Measurements from ENCODE around the gene YJU2. TPM values are rescaled to one million over a fixed set of nuclear protein-coding genes. Genes with fewer than 3 reads are reported as not detected.

YJU2 gene
- total and polyA plus RNA-seq, 2 of the 13 experiments (the other 11 are each of a cell fraction or from before 2014, with no cell fraction given) = 9.3 to 17.9 TPM

- H3K27ac ChIP-seq (ENCODE audit: extremely low read length, insufficient read depth, low read length) = no peak overlapping the region
- WGBS (ENCODE audit: low lambda C conversion rate) = 43% methylated on average over 7 of the region's 8 CpGs
- H2AFZ ChIP-seq (ENCODE audit: low read length) = no peak overlapping the region
- H3K9me3 ChIP-seq (ENCODE audit: low read length) = no peaks in the 10 kb centered on the region
- ChIA-PET POLR2A (interaction anchor here (1.1 to 3.1 kb wide), 2 partner anchors 11 to 44 kb away, joined by 3 to 19 read pairs; partner anchors contain the start of gene MPND), CTCF (ENCODE audit: low intra/inter-chr PET ratio, low total read pairs) (no interaction called here)
- no peak overlapping the region for H3K4me3 ChIP-seq (replicated peaks in 1 of 3; ENCODE audit: insufficient read depth in 1 of 3, low read depth in 2 of 3, low read length in 3 of 3)
- no peak for FAIRE-seq
- TF ChIP-seq ESRRA (CRISPR knock-in tag; IDR thresholded peaks at IDR 0.05; ENCODE audit: low read depth) (peak; percentile 60; the same call in 1 of the 2 replicates), ZNF333 (CRISPR knock-in tag; IDR thresholded peaks at IDR 0.05; ENCODE audit: borderline replicate concordance) (no peak), NCOR1 (IDR thresholded peaks at IDR 0.05; ENCODE audit: borderline replicate concordance, low read length) (no peak), ZNF75D (CRISPR knock-in tag; IDR thresholded peaks at IDR 0.05; ENCODE audit: borderline replicate concordance) (no peak), ZNF629 (CRISPR knock-in tag; conservative IDR thresholded peaks at IDR 0.05) (peak; percentile 93), ZNF256 (CRISPR knock-in tag; conservative IDR thresholded peaks at IDR 0.05) (no peak), ZFX (CRISPR knock-in tag; IDR thresholded peaks at IDR 0.05; ENCODE audit: low read depth) (no peak), ZNF709 (CRISPR knock-in tag; IDR thresholded peaks at IDR 0.05) (no peak), ZNF235 (CRISPR knock-in tag; IDR thresholded peaks at IDR 0.05; ENCODE audit: borderline replicate concordance) (no peak), ZFP62 (CRISPR knock-in tag; IDR thresholded peaks at IDR 0.05) (no peak), SOX5 (CRISPR knock-in tag; IDR thresholded peaks at IDR 0.05; ENCODE audit: borderline replicate concordance) (no peak), YY1 (IDR thresholded peaks at IDR 0.05; ENCODE audit: insufficient read depth, insufficient replicate concordance, low read depth, low read length) (no peak), ZNF3 (CRISPR knock-in tag; IDR thresholded peaks at IDR 0.05) (no peak), CTCF (CRISPR knock-in tag; IDR thresholded peaks at IDR 0.05) (no peak), MAF1 (CRISPR knock-in tag; IDR thresholded peaks at IDR 0.05; ENCODE audit: borderline replicate concordance) (no peak), HNF4A (CRISPR knock-in tag; IDR thresholded peaks at IDR 0.05) (no peak), ZNF468 (CRISPR knock-in tag; IDR thresholded peaks at IDR 0.05) (no peak), NR2C2 (CRISPR knock-in tag; IDR thresholded peaks at IDR 0.05; ENCODE audit: borderline replicate concordance) (no peak), HNRNPH1 (optimal IDR thresholded peaks at IDR 0.05; ENCODE audit: low read depth, low read length) (no peak), CREB3 (CRISPR knock-in tag; IDR thresholded peaks at IDR 0.05) (no peak), ZNF121 (CRISPR knock-in tag; IDR thresholded peaks at IDR 0.05) (peak; percentile 70), IRF9 (CRISPR knock-in tag; IDR thresholded peaks at IDR 0.05; ENCODE audit: borderline replicate concordance) (no peak)
- ATAC-seq = no peak
- H3K4me1 ChIP-seq (ENCODE audit: insufficient read depth, low read length) = peaks cover 25% of the 10 kb centered on the region
- H4K20me1 ChIP-seq (ENCODE audit: insufficient read depth, low read length) = no peaks in the 10 kb centered on the region
- no TSS peak for BruUV-seq (replicated peaks)
- H3K27me3 ChIP-seq (ENCODE audit: control insufficient read depth in 1 of 2, insufficient read depth in 2 of 2, low read length in 2 of 2) = peaks cover 0 to 6% of the 10 kb centered on the region in 2 experiments; a peak in 2 of 5 replicates
- H3K36me3 ChIP-seq (replicated peaks in 1 of 2; ENCODE audit: control insufficient read depth in 1 of 2, insufficient read depth in 2 of 2, low read length in 2 of 2) = no peaks in the 10 kb centered on the region
- H3K4me2 ChIP-seq (ENCODE audit: low read depth, low read length) = 0 out of 2 replicates have a peak overlapping the region, but pooled peaks have one; percentile 38
- H3K9ac ChIP-seq (ENCODE audit: insufficient read depth, low read depth, low read length) = no peak overlapping the region
- no peaks in the 10 kb centered on the region for H3K79me2 ChIP-seq (ENCODE audit: insufficient read depth, low read length)
- no peak for DNase-seq (ENCODE audit: low spot score)
- in situ Hi-C loops (cut with HindIII; ENCODE audit: extremely low pct_ligation_motif_present, low pct_unique_long_range_greater_than_20kb) = no loop called here
- intact Hi-C loops (cut with micrococcal nuclease; ENCODE audit: unreplicated experiment) = no loop called here
Observed at GRCh38 chr19:4298810-4299550, 52.1 kb downstream of the YJU2 start.
